Neural crest cell (in vitro differentiated cells): ENCODE data around the gene CLECL1. TPM values are rescaled to one million over a fixed set of nuclear protein-coding genes. Genes with fewer than 3 reads are reported as not detected.
"Not testable (repeated sequence)": the region's sequence is repeated elsewhere in the genome, so short reads cannot be mapped to it uniquely, and the experiment has no call there.

Experiments
- DNase-seq: peaks from one replicate; pipeline ENCODE4 v3.0.0; 2021; ENCODE audit warnings: low read depth, mixed read lengths, low spot score
- H3K27ac Mint-ChIP-seq: one replicate; pipeline ENCODE4 v1.8.0; 2021; ENCODE audit warnings: mild to moderate bottlenecking, mixed read lengths; ENCODE audit not compliant: unreplicated experiment
- H3K27me3 Mint-ChIP-seq: 2 replicates; pipeline ENCODE4 v1.8.0; 2021; ENCODE audit warnings: low read depth, mild to moderate bottlenecking, mixed read lengths
- H3K36me3 Mint-ChIP-seq: 2 replicates; pipeline ENCODE4 v1.8.0; 2021; ENCODE audit warnings: low read depth, mild to moderate bottlenecking, mixed read lengths
- H3K4me1 Mint-ChIP-seq: 2 replicates; pipeline ENCODE4 v1.8.0; 2021; ENCODE audit warnings: mixed read lengths
- H3K4me3 Mint-ChIP-seq: one replicate; pipeline ENCODE4 v1.8.0; 2021; ENCODE audit warnings: mild to moderate bottlenecking, mixed read lengths
- H3K9me3 Mint-ChIP-seq: 2 replicates; pipeline ENCODE4 v1.8.0; 2021; ENCODE audit warnings: mixed read lengths
- total RNA-seq: library from RNA; stranded (reverse); gene quantifications from 2 replicates; pipeline ENCODE4 v1.2.1, GENCODE V29; 2021
- TF ChIP-seq, protein P1 (sequence below): fragments of 200-600 bp; sonication (generic); conservative IDR thresholded peaks from 2 replicates; pipeline ENCODE4 v1.5.0; 2021; ENCODE audit warnings: antibody characterized with exemption, mild to moderate bottlenecking

CLECL1 gene
- total RNA-seq, 1 donor from 2014 or later, result not detected

DNA sequence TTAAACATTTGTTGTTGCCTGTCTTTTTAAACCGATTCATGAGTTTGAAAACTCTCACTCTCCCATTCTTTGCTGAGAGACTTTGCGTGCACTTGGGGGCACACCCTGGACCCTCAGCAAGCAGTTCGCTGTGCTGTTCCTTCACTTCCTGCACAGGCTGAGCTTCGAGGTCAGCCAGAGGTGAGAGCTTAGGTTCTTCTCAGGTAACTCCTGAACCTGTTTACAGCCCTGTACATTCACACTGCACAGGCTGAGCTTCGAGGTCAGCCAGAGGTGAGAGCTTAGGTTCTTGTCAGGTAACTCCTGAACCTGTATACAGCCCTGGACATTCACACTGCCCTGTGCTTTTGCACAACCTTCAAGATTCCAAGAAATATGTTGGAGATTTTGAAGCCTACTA, 9.8 kb upstream of the CLECL1 start:
- Mint-ChIP-seq H3K36me3 (no peaks in the 10 kb centered on the region), H3K9me3 (no peaks in the 10 kb centered on the region), H3K27me3 (peaks cover 17% of the 10 kb centered on the region), H3K4me1 (no peaks in the 10 kb centered on the region), H3K4me3 (no peak overlapping the region), H3K27ac (peak overlapping the region; percentile 44)
- no peak for DNase-seq
- TF ChIP-seq, protein P1, sequence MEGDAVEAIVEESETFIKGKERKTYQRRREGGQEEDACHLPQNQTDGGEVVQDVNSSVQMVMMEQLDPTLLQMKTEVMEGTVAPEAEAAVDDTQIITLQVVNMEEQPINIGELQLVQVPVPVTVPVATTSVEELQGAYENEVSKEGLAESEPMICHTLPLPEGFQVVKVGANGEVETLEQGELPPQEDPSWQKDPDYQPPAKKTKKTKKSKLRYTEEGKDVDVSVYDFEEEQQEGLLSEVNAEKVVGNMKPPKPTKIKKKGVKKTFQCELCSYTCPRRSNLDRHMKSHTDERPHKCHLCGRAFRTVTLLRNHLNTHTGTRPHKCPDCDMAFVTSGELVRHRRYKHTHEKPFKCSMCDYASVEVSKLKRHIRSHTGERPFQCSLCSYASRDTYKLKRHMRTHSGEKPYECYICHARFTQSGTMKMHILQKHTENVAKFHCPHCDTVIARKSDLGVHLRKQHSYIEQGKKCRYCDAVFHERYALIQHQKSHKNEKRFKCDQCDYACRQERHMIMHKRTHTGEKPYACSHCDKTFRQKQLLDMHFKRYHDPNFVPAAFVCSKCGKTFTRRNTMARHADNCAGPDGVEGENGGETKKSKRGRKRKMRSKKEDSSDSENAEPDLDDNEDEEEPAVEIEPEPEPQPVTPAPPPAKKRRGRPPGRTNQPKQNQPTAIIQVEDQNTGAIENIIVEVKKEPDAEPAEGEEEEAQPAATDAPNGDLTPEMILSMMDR, result no peak

DNA sequence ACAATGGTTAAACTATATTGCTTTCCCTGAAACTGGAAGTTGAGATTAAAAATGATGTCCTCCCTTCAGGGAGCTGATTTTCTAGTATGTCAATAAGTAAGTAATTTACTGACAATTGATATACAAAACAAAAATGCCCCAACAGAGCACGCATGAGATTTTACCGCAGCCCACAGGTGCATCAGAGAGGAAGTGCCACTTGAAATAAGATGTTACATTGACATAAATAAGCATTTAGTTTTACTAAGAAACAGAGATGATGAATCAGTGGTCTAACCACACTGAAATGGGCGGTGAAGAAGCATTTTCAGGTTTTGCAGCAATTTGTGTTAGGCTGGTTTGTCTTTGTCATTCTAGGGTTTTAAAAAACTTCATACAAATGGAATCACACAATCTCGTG, 8.8 kb upstream of the CLECL1 start:
- Mint-ChIP-seq H3K9me3 (no peaks in the 10 kb centered on the region), H3K4me1 (no peaks in the 10 kb centered on the region), H3K4me3 (no peak overlapping the region), H3K36me3 (no peaks in the 10 kb centered on the region), H3K27me3 (peaks cover 8% of the 10 kb centered on the region), H3K27ac (no peak overlapping the region)
- DNase-seq, result no peak
- TF ChIP-seq, protein P1, result no peak

- TF ChIP-seq, protein P1, result no peak
- Mint-ChIP-seq H3K36me3 (no peaks in the 10 kb centered on the region), H3K4me3 (no peak overlapping the region), H3K27me3 (peaks cover 7% of the 10 kb centered on the region), H3K9me3 (no peaks in the 10 kb centered on the region), H3K4me1 (no peaks in the 10 kb centered on the region), H3K27ac (no peak overlapping the region)
- no peak for DNase-seq
These were observed 7.3 kb upstream of the CLECL1 start for GRCh38 chr12:9740106-9740750.

DNA sequence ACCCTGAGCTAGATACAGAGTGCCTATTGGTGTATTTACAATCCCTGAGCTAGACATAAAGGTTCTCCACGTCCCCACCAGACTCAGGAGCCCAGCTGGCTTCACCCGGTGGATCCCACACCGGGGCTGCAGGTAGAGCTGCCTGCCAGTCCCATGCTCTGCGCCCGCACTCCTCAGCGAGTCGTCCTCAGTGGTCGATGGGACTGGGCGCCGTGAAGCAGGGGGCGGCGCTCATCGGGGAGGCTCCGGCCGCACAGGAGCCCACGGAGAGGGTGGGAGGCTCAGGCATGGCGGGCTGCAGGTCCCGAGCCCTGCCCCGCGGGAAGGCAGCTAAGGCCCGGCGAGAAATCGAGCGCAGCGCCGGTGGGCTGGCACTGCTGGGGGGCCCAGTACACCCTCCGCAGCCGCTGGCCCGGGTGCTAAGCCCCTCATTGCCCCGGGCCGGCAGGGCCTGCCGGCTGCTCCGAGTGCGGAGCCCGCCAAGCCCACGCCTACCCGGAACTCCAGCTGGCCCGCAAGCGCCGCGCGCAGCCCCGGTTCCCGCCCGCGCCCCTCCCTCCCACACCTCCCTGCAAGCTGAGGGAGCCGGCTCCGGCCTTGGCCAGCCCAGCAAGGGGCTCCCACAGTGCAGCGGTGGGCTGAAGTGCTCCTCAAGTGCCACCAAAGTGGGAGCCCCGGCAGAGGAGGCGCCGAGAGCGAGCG, 6.7 kb upstream of the CLECL1 start:
- H3K4me1 Mint-ChIP-seq, DNase-seq, H3K36me3 Mint-ChIP-seq: not testable (repeated sequence)

DNA sequence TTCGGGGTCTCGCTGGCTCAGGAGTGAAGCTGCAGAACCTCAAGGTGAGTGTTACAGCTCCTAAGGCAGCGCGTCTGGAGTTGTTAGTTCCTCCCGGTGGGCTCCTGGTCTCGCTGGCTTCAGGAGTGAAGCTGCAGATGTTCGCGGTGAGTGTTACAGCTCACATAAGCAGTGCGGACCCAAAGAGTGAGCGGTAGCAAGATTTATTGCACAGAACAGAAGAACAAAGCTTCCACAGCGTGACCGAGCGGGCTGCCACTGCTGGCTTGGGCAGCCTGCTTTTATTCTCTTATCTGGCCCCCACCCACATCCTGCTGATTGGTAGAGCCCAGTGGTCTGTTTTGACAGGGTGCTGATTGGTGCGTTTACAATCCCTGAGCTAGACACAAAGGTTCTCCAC, 6.0 kb upstream of the CLECL1 start:
- H3K4me3 Mint-ChIP-seq, H3K27me3 Mint-ChIP-seq, DNase-seq, H3K9me3 Mint-ChIP-seq, H3K27ac Mint-ChIP-seq, H3K4me1 Mint-ChIP-seq, H3K36me3 Mint-ChIP-seq: not testable (repeated sequence)

More for the DNA sequence above, 6.7 kb upstream of the CLECL1 start:
- not testable (repeated sequence) for H3K4me3 Mint-ChIP-seq, H3K9me3 Mint-ChIP-seq, H3K27ac Mint-ChIP-seq, H3K27me3 Mint-ChIP-seq

DNA sequence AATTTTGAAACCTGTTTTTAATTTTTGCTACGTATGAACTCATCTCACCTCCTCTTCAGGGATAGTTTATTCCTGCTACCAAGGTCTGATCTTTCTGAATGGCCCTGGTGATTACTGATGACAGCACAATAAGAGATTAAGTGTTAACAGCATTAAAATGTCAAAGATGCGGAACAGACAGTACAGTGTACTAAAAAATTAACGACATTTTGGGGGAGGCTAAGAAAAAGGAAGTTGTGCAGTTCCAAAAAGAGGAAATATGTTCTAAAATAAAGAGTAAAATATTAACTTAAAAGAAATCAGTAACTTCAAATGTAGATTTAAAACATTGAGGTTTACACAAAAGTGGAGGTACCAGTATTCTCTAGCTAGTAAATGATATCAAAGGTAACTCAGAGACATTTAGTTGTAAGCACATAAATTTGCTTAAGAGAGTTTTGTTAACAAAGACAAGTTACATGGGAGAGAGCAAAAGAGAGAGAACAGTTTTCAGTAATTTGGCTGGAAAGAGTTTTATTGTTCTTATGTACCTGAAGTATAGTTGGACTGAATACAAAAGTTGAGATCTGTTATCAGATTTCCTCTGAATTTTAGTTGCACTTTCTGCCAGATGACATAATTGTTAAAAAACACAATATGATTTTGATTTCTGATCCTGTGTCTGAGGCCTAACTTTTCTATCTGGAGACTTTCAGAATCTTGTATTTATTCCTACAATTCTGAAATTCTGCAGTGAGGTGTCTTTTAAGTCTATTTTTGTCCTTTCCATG, 4.2 kb upstream of the CLECL1 start:
- no peaks in the 10 kb centered on the region for H3K36me3 Mint-ChIP-seq
- DNase-seq, result no peak
- TF ChIP-seq, protein P1, result no peak
- no peaks in the 10 kb centered on the region for H3K4me1 Mint-ChIP-seq
- H3K27ac Mint-ChIP-seq, result no peak overlapping the region
- H3K9me3 Mint-ChIP-seq, result no peaks in the 10 kb centered on the region
- H3K4me3 Mint-ChIP-seq, result no peak overlapping the region
- H3K27me3 Mint-ChIP-seq, result no peaks in the 10 kb centered on the region
